ENCODE results near the gene TPRG1L. TPM values are rescaled to one million over a fixed set of nuclear protein-coding genes. Genes with fewer than 3 reads are reported as not detected.

The TPRG1L gene
- total and polyA plus RNA-seq, 2 of the 4 experiments (the other 2 are of a cell fraction) = 25.3 to 39.5 TPM

DNA sequence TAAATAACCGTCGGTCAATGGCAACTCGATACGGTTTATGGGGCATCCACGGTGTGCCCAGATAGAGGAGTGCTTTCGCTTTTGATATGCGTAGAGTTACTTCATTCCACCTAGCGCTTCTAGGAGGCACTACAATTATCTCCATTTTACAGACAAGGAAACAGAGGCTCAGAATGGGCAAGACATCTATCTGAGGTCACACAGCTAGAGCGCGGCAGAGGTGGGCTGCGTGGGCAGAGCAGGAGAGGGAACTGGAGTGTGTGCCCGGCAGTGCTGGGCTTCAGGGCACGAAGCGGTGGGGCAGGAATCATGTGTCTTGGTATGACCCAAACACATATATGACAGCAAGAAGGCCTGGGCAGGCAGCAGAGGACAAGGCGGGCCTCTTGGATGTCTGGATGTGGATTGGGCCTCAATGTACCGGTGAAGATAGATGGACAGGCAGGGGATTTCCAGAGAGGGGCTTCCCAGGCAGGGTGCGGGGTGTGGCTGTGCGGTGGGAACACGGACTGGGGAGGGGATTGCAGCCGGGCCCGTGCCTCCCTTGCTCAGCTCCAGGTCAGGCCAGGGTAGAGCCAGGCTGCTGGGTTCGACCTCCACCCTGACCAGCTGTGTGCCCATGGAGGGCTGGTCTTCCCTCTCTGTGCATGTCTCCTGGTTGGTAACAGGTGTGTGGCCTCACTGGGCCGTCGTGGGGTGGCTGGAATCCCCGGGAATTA lies 48.7 kb downstream of the TPRG1L start:
- H4K91ac ChIP-seq (ENCODE audit: insufficient read depth, low read depth, low read length) = no peak overlapping the region
- no peak overlapping the region for H3K4ac ChIP-seq (ENCODE audit: low read depth, low read length)
- no peak overlapping the region for H4K8ac ChIP-seq (ENCODE audit: low read depth in 2 of 2, low read length in 2 of 2)
- no peak overlapping the region for H3K56ac ChIP-seq (ENCODE audit: extremely low read depth, insufficient read depth, low read length)
- ATAC-seq (ENCODE audit: low read depth) (no peak), DNase-seq (no peak)
- H3K27me3 ChIP-seq (ENCODE audit: control insufficient read depth, insufficient read depth, low read length) = peaks cover 20% of the 10 kb centered on the region; the same call in 1 of the 2 replicates
- H2BK15ac ChIP-seq (ENCODE audit: low read depth, low read length) = no peak overlapping the region
- H3K4me2 ChIP-seq (ENCODE audit: low read depth, low read length) = no peak overlapping the region
- no peak overlapping the region for H4K5ac ChIP-seq (ENCODE audit: low read depth, low read length)
- no TSS peak for BruUV-seq (replicated peaks)
- intact Hi-C loops (cut with micrococcal nuclease) = no loop called here
- no peaks in the 10 kb centered on the region for H3K9me3 ChIP-seq (ENCODE audit: control insufficient read depth, insufficient read depth, low read length)
- H3K14ac ChIP-seq (replicated peaks; ENCODE audit: low read depth, low read length) = no peak overlapping the region
- no peak overlapping the region for H3K18ac ChIP-seq (ENCODE audit: low read depth, low read length)
- H2BK20ac ChIP-seq (ENCODE audit: low read depth, low read length) = no peak overlapping the region
- H3K79me1 ChIP-seq (ENCODE audit: low read depth in 1 of 2, low read length in 2 of 2) = no peaks in the 10 kb centered on the region
- in situ Hi-C loops (cut with MboI; ENCODE audit: low sequenced_read_pairs) = no loop called here
- TF ChIP-seq SMC3 (IDR thresholded peaks at IDR 0.05; ENCODE audit: low read depth, low read length) (no peak), NFE2L2 (IDR thresholded peaks at IDR 0.05; ENCODE audit: low read depth, low read length) (no peak), MAFK (IDR thresholded peaks at IDR 0.05; ENCODE audit: low read depth, low read length) (no peak), CTCF (conservative IDR thresholded peaks at IDR 0.05; ENCODE audit: low read depth, low read length) (no peak), FOS (IDR thresholded peaks at IDR 0.05; ENCODE audit: low read depth, low read length) (no peak), POLR2A (IDR thresholded peaks at IDR 0.05; ENCODE audit: low read depth, low read length) (no peak), CHD1 (IDR thresholded peaks at IDR 0.05; ENCODE audit: low read depth, low read length) (no peak), USF2 (IDR thresholded peaks at IDR 0.05; ENCODE audit: low read depth, low read length) (no peak), CEBPB (IDR thresholded peaks at IDR 0.05; ENCODE audit: low read depth, low read length) (no peak), MAZ (IDR thresholded peaks at IDR 0.05; ENCODE audit: borderline replicate concordance, low read depth, low read length) (no peak), ELK1 (IDR thresholded peaks at IDR 0.05; ENCODE audit: borderline replicate concordance, low read depth, low read length) (no peak), RAD21 (IDR thresholded peaks at IDR 0.05; ENCODE audit: low read length) (no peak), BHLHE40 (IDR thresholded peaks at IDR 0.05; ENCODE audit: low read depth, low read length) (no peak), RFX5 (IDR thresholded peaks at IDR 0.05; ENCODE audit: low read depth, low read length) (no peak), RCOR1 (IDR thresholded peaks at IDR 0.05; ENCODE audit: insufficient replicate concordance, low read length) (no peak), MXI1 (IDR thresholded peaks at IDR 0.05; ENCODE audit: borderline replicate concordance, low read depth, low read length) (no peak)
- no peak overlapping the region for H2BK120ac ChIP-seq (ENCODE audit: low read depth, low read length)
- H3K9ac ChIP-seq (ENCODE audit: low read depth, low read length) = no peak overlapping the region
- no peaks in the 10 kb centered on the region for H3K9me1 ChIP-seq (ENCODE audit: insufficient read depth, low read length)
- no peak overlapping the region for H2AK9ac ChIP-seq (replicated peaks; ENCODE audit: low read depth, low read length, poor library complexity)
- H2AFZ ChIP-seq (replicated peaks; ENCODE audit: low read length, poor library complexity) = peak overlapping the region; percentile 41
- no peaks in the 10 kb centered on the region for H3K4me1 ChIP-seq (ENCODE audit: control insufficient read depth, insufficient read depth, low read length)
- CTCF ChIA-PET = no interaction called here
- H3K36me3 ChIP-seq (ENCODE audit: control insufficient read depth, insufficient read depth, low read length) = no peaks in the 10 kb centered on the region
- no peak overlapping the region for H3K4me3 ChIP-seq (ENCODE audit: insufficient read depth, low read depth, low read length)
- H3K23ac ChIP-seq (ENCODE audit: low read depth, low read length) = no peak overlapping the region
- no peaks in the 10 kb centered on the region for H4K20me1 ChIP-seq (ENCODE audit: insufficient read depth, low read length)
- H2AK5ac ChIP-seq (ENCODE audit: low read depth, low read length) = no peak overlapping the region
- H2BK5ac ChIP-seq (ENCODE audit: low read depth, low read length, poor library complexity, severe bottlenecking) = no peak overlapping the region
- 80% methylated on average over 5 of the region's 25 CpGs; no CpG with 5 or more reads in 1 of the 2 experiments for WGBS, 2 experiments (ENCODE audit: extremely low coverage in 2 of 2, insufficient read length in 1 of 2)
- H3K27ac ChIP-seq (ENCODE audit: insufficient read depth, low read length) = no peak overlapping the region
- dilution Hi-C loops (cut with HindIII; ENCODE audit: low sequenced_read_pairs, unreplicated experiment) = no loop called here
- POLR2A ChIA-PET (ENCODE audit: unreplicated experiment) = no interaction called here

Measured in IMR-90 (cell line).